GM20000 (cell line): Measurements from ENCODE around the gene TMCO4.

ENCODE experiments used
- DNase-seq: peaks from one replicate; pipeline ENCODE4 v3.0.0; 2012; ENCODE audit warnings: low spot score
- TF ChIP-seq, protein P1 (sequence below): IDR thresholded peaks from 2 replicates; pipeline ENCODE4 v1.5.1; 2012; ENCODE audit warnings: mild to moderate bottlenecking, control low read depth; ENCODE audit errors: extremely low read depth, missing control alignments

The TMCO4 gene

DNA sequence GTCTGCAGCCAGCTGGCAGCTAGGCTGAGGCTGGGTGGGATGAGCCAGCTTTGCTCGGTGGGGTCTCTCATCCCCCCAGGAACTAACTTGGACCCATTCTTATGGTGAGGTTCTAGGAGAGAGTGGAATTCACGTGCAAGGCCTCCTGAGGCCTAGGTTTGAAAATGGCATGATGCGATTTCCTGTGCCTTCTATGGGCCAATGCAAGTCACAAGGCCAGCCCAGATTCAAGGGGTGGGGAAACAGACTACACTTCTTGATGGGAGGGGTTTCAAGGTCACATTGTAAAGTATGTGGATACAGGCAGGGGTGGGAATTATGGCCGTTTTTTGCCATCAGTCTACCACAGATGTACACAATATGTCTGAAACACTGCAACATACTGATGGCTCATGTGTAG, 86.8 kb downstream of the TMCO4 start:
- TF ChIP-seq, protein P1, sequence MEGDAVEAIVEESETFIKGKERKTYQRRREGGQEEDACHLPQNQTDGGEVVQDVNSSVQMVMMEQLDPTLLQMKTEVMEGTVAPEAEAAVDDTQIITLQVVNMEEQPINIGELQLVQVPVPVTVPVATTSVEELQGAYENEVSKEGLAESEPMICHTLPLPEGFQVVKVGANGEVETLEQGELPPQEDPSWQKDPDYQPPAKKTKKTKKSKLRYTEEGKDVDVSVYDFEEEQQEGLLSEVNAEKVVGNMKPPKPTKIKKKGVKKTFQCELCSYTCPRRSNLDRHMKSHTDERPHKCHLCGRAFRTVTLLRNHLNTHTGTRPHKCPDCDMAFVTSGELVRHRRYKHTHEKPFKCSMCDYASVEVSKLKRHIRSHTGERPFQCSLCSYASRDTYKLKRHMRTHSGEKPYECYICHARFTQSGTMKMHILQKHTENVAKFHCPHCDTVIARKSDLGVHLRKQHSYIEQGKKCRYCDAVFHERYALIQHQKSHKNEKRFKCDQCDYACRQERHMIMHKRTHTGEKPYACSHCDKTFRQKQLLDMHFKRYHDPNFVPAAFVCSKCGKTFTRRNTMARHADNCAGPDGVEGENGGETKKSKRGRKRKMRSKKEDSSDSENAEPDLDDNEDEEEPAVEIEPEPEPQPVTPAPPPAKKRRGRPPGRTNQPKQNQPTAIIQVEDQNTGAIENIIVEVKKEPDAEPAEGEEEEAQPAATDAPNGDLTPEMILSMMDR = no peak
- no peak for DNase-seq

DNA sequence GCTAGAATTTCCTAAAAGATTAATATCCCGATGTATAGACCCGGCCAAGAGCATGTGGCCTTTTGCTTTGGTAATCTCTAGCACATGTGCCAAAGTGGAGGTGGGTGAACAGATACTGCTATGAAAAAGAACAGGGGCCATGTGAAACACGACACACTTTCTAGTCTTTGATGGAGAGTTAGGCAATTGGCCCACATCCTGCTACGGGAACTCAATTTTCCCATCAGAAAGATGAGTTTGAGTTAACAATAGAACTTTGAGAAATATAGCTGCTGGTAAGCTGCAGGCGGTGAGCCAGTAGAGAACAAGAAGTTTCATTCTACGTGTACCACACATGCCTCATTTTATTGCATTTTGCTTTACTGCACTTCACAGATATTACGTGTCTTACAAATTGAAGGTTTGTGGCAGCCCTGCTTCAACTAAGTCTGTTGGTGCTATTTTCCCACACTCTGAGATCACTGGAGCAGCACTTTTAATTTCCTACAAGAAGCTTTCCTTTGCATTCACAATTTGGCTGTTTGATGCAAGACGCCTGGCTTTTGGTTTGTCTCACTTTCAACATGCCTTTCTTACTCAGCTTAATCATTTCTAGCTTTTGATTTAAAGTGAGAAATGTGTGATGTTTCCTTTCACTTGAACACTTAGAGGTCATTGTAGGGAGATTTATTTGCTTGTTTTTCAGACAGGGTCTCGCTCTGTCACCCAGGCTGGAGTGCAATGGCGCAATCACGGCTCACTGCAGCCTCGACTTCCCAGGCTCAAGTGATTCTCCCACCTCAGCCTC, 88.7 kb downstream of the TMCO4 start:
- TF ChIP-seq, protein P1 = no peak
- DNase-seq = peak; percentile 53

DNA sequence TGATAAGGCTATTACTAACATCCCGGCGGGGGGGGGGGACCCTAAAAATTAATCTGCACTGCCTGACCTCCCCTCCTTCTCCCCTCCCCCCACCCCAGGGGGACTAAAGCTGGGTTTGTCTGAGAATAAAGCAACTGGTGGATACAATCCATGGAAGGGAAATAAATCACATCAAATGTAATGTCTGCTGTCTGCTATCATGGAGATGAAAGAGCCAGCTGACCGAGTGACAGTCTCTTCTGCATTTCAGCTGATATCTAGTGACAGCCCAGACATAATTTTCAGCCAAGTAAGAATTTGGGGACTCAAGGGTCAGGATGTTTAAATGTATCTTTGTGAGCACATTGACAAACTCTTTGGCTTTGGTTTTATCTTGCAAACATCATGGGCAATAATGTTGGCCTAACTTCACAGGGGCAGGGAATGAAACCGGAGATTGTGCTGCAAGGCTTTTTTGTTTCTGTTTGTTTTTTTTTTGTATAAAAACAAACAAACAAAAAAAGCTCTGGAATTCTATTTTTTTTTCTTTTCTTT, 90.4 kb downstream of the TMCO4 start:
- no peak for DNase-seq
- TF ChIP-seq, protein P1 = no peak

DNA sequence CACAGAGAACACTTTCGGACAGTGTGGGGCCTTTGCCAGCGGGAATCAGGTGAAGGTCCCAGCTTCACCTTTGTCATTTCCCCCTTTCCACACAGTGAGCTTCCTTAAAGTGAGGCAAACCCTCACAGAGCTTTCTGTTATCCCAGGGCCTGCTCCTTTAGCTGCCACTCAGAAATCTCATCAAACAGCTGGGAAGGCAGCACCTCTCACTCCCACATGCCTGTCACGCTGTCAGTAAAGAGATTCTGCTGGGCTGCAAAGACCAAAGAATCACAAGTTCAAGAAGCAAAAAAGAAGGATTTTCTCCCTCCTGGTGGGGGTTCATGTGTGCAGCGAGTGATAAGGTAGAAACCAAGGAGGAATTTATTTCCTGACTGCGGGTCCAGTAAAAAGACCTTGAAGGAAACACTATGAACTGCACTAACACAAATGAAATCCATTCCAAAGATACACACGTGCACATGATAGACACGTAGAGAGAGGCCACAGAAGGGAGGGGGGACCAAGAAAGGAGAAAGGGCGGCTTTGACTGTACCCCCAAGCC, 91.1 kb downstream of the TMCO4 start:
- TF ChIP-seq, protein P1 = no peak
- DNase-seq = no peak

DNA sequence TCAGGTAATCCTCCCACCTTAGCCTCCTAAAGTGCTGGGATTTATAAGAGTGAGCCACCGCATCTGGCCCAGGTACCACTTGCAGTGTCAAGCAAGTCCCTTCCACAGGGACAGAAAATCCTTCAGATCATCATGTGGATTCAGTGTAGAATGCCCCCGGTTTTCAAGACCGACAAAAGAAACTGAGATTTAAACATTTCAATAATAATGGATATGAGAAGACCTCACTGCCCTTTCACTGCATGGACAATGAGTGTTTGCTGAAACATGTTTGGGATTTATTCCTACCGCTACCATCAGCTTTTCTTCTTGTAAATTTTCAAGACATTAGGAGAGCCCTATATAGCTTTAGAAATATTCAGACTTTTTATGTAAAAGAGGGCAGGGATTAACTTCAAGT, 93.6 kb downstream of the TMCO4 start:
- TF ChIP-seq, protein P1 = no peak

DNA sequence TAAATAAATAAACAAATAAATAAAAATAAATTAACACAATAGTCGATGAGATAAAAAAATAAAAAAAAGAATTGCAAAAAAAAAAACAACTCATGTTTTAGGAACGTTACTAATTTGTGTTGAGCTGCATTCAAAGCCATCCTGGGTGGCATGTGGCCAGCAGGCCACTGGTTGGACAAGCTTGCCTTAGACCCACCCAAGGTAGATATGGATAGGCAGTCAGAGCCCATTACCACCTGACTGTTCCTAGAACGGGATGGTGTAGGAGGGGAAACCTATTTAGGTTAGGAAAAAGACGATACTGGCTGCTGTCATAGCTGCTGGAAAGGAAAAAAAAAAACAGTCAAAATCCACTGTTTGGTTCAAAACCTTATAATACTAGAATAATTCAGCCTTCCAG, 94.3 kb downstream of the TMCO4 start:
- TF ChIP-seq, protein P1 = no peak
- DNase-seq = no peak

More for the DNA sequence above, 93.6 kb downstream of the TMCO4 start:
- DNase-seq = no peak

DNA sequence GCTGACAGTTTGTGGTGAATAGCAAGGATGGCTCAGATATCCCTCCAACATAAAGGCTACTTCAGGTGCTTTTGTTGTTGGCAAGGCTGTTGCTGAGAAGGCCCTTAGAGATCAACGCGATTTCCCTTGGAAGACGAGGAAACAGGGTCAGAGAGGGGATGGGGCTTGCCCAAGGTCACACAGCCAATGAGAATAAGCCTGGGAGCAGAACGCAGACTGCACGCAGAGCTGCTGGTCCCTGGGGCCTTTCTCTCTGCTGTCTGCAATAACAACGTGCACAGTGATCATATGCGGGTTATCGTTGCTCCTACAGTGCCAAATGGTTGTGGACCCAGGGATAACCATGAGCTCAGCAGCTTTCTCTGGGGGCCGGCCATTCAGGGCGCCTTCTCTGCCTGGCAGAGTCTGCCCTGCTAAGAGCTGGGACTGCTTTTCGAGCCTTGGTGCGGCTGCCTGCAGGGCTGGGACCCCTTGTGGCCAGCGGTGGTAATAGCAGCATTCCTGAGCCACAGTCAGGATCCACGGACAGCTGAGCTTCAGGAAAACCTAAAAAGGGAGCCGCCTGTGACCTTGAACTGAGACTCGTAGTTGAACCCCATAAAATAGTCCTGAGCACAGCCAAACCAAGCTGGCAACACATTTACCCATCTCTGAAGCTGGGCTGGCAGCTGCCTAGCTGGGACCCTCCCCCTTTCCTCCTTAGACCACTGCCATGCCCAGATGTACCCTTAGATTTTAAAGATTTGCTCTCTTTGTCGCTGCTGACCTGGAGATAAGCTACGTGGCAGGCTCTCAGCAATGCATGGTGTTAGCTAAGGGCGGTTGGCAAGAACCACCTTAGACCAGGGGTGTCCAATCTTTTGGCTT, 95.2 kb downstream of the TMCO4 start:
- TF ChIP-seq, protein P1 = peak; percentile 92
- DNase-seq = peak; percentile 69
